ENCODE results near the gene DLEC1.
"Not testable (repeated sequence)": the region's sequence is repeated elsewhere in the genome, so short reads cannot be mapped to it uniquely, and the experiment has no call there.

The DLEC1 gene

DNA sequence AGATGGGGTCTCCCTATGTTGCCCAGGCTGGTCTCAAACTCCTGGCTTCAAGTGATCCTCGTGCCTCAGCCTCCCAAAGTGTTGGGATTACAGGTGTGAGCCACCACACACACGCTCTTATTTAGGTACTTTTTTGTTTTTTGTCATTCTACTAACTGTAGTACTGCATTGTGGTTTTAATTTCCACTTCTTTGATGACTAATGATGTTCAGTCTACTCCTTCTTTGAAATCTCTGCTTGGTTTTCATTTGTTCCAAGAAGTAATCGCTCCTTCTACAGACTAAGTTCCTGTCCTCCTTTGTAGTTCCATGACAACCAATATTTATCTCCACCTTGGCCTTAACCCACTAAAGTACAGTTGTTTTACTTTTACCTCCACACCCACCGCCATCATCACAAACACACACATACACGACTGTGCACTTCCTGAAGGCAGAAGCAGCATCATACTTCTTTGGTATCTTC lies 529 bp upstream of the DLEC1 start:
- no peak for FAIRE-seq

GRCh38 chr3:38039899-38040261 lies 872 bp downstream of the DLEC1 start:
- FAIRE-seq = no peak

DNA sequence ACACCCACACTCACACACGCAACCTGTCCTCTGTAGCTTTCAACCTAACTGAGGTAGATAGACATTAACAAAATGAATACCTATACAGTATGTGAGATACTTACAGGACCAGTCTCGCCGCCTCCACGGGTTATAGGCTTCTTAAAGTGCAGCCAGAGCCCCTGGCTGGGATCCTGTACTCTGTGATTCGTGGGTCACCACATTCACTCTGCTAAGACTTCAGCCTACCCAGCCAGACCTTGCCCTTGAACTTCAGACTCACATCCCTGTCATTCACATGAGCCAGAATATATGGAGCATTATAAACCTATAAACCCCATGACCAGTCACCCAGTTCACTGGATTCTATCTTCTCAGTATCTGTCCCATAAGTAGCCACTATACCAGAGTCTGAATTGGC lies 1.4 kb downstream of the DLEC1 start:
- no peak for FAIRE-seq

GRCh38 chr3:38043486-38043885 lies 4.5 kb downstream of the DLEC1 start:
- FAIRE-seq = no peak

- no peak for FAIRE-seq
These were observed 7.0 kb downstream of the DLEC1 start for GRCh38 chr3:38046027-38046426.

DNA sequence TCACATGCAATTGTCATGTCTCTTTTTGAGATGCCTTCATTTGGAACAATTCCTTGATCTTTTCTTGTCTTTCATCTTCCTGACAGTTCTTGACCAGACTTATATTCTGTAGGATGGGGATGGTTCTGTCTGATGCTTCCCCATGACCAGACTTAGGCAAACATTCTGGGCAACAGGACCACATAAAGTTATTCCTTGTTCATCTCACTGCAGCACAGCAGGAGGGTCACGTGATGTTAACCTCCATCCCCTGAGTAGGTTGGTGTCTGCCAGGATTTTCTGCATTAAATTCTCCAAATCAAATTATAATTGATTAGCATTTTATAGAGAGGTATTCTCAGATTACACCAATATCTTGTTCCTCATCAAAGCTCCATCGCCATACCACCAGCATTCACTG lies 7.8 kb downstream of the DLEC1 start:
- FAIRE-seq = no peak

DNA sequence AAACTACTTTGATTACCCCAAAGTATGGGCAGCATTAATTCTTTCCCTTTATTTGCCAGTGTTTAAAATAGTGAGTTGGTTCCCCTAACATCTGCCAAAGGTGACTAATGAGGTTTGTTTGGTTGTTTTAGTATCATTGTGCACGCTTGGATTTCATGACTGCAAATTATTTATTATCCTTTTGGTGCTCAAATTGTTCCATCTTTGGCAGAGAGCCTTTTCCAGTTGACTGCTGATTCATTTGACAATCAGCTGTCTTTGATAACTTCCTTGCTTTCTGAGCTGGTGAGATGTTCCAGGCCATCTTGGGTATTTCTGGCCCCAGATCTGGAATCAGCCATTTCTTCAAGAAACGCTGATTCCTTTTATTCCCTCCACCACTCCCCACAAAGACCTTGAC lies 8.9 kb downstream of the DLEC1 start:
- no peak for FAIRE-seq

DNA sequence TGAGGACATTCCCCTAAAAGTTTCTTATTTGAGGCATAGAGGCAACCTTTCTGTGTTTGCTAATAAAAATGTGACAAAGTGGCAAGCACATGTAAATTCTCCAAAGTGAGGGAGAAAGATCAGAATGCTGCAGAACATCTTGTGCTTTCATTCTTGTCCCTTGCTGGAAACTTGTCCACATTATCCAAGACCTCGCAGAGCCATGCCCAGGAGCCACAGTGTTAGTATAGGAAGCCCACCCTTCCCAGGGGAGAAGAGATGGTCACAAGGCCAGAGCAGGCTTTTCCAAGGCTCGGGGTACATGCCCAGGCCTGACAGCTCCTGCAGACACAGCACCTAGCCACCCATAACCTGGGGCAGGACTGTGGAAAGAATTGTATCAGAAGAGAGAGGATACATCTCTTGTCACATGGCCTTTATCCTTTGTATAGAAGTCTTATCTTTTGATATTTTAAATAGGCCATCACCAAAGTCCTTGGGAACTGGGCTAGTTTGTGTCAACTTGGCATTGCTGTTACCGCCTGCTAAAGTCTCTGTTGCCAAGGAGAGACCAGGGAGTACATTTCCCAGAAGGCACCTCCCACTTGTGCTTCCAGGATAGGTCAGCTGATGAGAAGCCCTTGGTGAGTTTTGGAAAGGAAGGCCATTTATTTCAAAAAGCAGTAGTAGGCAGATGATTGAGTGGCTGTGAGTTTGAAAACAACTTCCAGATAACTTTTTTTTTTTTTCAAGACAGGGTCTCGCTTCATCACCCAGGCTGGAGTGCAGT lies 10.5 kb downstream of the DLEC1 start:
- FAIRE-seq = no peak

DNA sequence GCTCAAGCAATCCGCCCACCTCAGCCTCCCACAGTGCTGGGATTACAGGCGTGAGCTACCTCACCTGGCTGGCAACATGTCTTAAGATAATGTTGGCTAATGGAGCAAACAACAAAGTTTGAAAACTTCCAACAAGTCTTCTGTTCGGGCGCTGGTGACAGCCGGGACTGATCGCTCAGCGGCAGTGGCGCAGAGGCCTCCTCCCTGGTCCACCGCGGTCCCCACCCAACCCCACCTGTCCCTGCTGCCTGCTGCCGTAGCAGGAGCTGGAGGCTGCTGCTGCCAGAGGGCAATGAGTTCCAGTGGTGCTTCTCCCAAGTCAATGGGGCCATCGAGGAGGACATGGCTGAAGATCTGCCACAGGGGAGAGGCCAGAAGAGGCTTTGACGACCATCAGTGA lies 12.1 kb downstream of the DLEC1 start:
- FAIRE-seq = no peak

- not testable (repeated sequence) for FAIRE-seq
These were observed 14.3 kb downstream of the DLEC1 start for GRCh38 chr3:38053286-38053685.

GRCh38 chr3:38053813-38054498 lies 14.9 kb downstream of the DLEC1 start:
- FAIRE-seq = not testable (repeated sequence)

DNA sequence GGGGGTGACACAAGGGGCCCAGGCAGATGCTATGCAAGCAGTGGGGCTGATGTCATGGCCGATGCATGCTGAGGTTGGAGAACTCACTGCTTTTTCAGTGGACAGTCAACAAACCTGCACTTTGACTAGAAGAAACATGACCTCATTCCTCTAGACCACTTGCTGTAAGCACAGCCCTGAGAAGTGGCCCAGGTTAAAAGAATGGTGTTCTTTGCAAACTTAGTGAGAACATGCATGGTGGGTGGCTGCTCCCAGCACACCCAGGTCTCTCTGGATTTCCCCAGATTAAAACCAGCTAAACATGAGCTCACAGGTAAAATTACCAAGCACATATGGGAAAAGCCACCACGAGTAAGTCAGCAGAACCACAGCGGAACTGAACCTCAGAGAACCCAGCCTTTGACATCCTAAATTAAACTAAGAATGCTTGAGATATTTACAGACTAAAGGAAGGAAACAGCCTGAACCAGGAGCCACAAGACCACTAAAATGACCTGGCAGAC lies 15.5 kb downstream of the DLEC1 start:
- no peak for FAIRE-seq

DNA sequence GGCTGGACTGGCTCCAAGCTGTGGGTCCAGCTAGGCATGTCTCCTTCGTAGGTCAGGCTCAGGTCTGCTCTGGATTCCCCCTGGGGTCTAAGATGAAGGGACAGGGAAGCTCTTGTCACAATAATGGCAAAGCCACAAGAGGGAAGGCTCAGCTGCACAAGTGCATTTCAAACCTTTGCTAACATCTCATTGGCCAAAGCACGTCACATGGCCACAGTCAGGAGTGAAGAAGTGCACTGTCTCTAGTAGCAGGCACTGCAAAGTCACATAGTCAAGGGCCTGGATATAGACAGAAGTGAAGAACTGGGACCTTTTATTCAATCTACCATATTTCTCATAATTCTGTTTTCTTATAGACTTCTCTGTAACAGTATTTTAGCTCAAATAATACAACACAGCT lies 20.1 kb downstream of the DLEC1 start:
- FAIRE-seq = no peak

DNA sequence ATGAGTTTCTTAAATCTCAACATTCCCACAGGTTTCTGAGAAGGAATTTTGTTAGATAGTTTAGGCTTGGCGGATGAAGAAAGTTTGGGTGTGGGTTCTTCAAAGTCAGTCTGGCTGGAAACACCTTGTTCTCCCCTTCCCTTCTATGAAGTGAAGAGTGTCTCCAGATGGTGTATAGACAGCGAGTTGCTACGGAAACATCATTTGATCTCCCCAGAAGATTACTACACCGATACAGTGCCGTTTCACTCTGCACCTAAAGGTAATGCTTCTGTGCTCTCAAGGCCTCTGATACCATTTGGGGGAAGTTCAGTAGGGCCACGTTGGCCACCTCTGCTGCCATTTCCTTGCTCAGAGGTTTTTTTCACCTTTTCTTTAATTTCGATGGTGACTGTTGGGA lies 20.6 kb downstream of the DLEC1 start:
- FAIRE-seq = no peak

DNA sequence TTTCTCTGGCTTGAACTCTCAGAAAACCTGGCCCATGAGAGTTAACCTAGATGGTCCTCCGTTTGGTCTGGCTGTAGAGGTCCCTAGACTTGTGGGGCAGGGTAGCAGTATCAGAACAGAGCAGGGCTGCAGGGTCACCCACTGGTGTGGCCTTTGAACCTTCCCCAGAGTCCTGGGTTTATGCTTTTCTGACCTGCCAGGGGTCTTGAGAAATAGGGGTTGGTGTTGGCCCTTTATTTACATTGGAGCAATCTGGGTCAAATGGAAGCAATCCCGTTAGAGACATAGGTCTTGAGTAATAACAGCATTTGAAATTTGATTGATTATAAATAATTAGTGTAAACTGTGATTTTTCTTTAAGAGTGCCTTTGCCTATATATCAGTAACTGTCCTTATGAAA lies 23.8 kb downstream of the DLEC1 start:
- FAIRE-seq = no peak

DNA sequence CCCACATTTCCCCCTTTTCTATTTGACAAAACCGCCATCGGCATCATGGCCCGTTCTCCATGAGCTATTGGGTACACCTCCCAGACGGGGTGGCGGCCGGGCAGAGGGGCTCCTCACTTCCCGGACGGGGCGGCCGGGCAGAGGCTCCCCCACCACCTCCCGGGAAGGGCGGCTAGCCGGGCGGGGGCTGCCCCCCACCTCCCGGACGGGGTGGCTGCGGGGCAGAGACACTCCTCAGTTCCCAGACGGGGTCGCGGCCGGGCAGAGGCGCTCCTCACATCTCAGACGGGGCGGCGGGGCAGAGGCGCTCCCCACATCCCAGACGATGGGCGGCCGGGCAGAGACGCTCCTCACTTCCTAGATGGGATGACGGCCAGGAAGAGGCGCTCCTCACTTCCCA lies 25.4 kb downstream of the DLEC1 start:
- FAIRE-seq = not testable (repeated sequence)

- FAIRE-seq = no peak
These were observed 28.7 kb downstream of the DLEC1 start for GRCh38 chr3:38067508-38068233.

DNA sequence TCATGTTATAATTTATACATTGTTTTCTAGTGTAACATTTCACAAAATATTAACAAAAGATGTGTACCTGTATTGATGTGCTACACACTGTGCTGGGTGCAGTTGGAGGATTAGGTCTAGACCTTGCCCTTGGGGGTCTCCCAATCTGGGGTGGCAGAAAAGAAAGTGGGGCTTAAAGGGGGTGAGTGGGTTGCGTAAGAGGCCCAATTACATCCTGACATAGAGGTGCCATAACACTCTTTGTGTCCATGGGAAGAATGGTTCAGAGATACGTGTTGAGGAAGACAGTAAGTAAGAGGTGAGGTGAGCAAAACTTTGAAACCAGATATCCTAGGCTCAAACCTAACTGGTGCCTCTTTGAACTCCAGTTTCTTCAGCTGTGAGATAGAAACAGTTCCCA lies 31.0 kb downstream of the DLEC1 start:
- no peak for FAIRE-seq

DNA sequence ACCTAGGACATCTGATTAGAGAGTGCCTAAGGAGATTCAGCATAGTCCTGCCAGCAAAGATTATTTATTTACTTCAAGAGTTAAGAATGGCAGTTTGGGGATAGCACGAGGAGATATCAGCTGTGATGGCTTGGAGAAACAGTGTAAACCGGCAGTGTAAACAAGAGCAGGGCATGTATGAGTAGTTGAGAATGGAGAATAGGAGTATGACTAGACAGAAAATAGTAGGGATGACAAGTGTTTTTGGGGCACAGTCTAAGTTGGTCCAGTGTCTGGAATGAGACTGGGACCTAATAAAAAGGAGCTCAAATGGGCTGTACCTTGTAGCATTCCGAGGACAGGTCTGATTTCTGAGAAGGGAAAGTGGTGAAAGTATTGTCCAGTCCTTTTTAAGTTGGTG lies 38.1 kb downstream of the DLEC1 start:
- not testable (repeated sequence) for FAIRE-seq

- FAIRE-seq = not testable (repeated sequence)
These were observed 43.3 kb downstream of the DLEC1 start for GRCh38 chr3:38082296-38082695.

- FAIRE-seq = not testable (repeated sequence)
These were observed 44.2 kb downstream of the DLEC1 start for GRCh38 chr3:38083254-38083653.

DNA sequence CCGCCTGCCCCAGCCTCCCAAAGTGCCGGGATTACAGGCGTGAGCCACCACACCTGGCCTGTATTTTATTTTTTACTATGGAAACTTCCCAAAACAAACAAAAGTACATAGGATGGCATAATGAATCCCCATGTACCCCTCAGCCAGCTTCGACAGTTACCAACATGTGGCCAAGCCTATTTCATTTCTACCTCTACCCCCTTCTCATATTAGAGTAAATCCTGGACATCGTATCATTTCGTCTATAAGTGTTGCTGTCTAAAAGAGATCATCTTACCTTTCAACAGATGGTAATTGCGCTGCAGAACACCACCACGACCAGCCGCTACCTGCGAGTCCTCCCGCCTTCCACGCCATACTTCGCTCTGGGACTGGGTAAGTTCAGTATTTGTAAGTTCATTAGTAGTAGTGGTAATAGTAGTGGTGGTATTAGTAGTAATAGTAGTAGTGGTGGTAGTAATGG lies 44.9 kb downstream of the DLEC1 start:
- FAIRE-seq = no peak

Measured in A204.1 (cell line).